Trophoblast cell (in vitro differentiated cells and primary cell): ENCODE measurements around the gene TMPRSS6.

ENCODE experiments used
- DNase-seq, 2 donors: peaks; one replicate each; pipeline ENCODE4 v3.0.0-alpha.2; 2016
- H2AFZ ChIP-seq: 2 replicates; pipeline ENCODE4 v1.6.1; 2013; ENCODE audit warnings: low read length, moderate library complexity, mild to moderate bottlenecking; ENCODE audit not compliant: insufficient read depth, poor library complexity
- H2AK5ac ChIP-seq: 2 replicates; pipeline ENCODE4 v1.6.1; 2013; ENCODE audit warnings: mild to moderate bottlenecking, low read length
- H2BK120ac ChIP-seq: 2 replicates; pipeline ENCODE4 v1.6.1; 2013; ENCODE audit warnings: low read length, mild to moderate bottlenecking, moderate library complexity; ENCODE audit not compliant: insufficient read depth, poor library complexity
- H2BK12ac ChIP-seq: 2 replicates; pipeline ENCODE4 v1.6.1; 2013; ENCODE audit warnings: mild to moderate bottlenecking, low read length, moderate library complexity
- H2BK5ac ChIP-seq: 2 replicates; pipeline ENCODE4 v1.6.1; 2013; ENCODE audit warnings: low read length, low read depth, moderate library complexity, mild to moderate bottlenecking; ENCODE audit not compliant: poor library complexity
- H3K14ac ChIP-seq: 2 replicates; pipeline ENCODE4 v1.6.1; 2013; ENCODE audit warnings: mild to moderate bottlenecking, low read length
- H3K18ac ChIP-seq: 2 replicates; pipeline ENCODE4 v1.6.1; 2013; ENCODE audit warnings: mild to moderate bottlenecking, low read length
- H3K23ac ChIP-seq: 2 replicates; pipeline ENCODE4 v1.6.1; 2013; ENCODE audit warnings: low read length
- H3K27ac ChIP-seq: 2 replicates; pipeline ENCODE4 v1.5.1; 2013; ENCODE audit warnings: low read depth, mild to moderate bottlenecking, inconsistent platforms, low read length, moderate library complexity
- H3K27me3 ChIP-seq: 2 replicates; pipeline ENCODE4 v1.6.1; 2013; ENCODE audit warnings: inconsistent platforms, mild to moderate bottlenecking, low read length, moderate library complexity; ENCODE audit not compliant: insufficient read depth
- H3K36me3 ChIP-seq, 2 experiments: 1 replicate in 1 of 2; 2 replicates in 1 of 2; pipeline ENCODE4 v1.6.1; 2013; ENCODE audit warnings: low read length in 2 of 2, mild to moderate bottlenecking in 2 of 2, moderate library complexity in 1 of 2; ENCODE audit not compliant: insufficient read depth in 2 of 2, control insufficient read depth in 1 of 2
- H3K4ac ChIP-seq: 2 replicates; pipeline ENCODE4 v1.6.1; 2013; ENCODE audit warnings: low read depth, mild to moderate bottlenecking, low read length, moderate library complexity
- H3K4me1 ChIP-seq, 2 experiments: 1 replicate in 1 of 2; 2 replicates in 1 of 2; pipeline ENCODE4 v1.6.1; 2013; ENCODE audit warnings: low read length in 2 of 2, mild to moderate bottlenecking in 2 of 2, moderate library complexity in 1 of 2; ENCODE audit not compliant: insufficient read depth in 2 of 2, control insufficient read depth in 1 of 2
- H3K4me2 ChIP-seq: 2 replicates; pipeline ENCODE4 v1.6.1; 2013; ENCODE audit warnings: inconsistent platforms, mild to moderate bottlenecking, low read length, moderate library complexity
- H3K4me3 ChIP-seq: 2 replicates; pipeline ENCODE4 v1.5.1; 2013; ENCODE audit warnings: mild to moderate bottlenecking, low read depth, low read length, inconsistent platforms
- H3K79me1 ChIP-seq: one replicate; pipeline ENCODE4 v1.6.1; 2013; ENCODE audit warnings: low read length
- H3K79me2 ChIP-seq: 2 replicates; pipeline ENCODE4 v1.6.1; 2013; ENCODE audit warnings: low read length, mild to moderate bottlenecking; ENCODE audit not compliant: control insufficient read depth, insufficient read depth, poor library complexity
- H3K9ac ChIP-seq: 2 replicates; pipeline ENCODE4 v1.6.1; 2013; ENCODE audit warnings: mild to moderate bottlenecking, low read length
- H3K9me3 ChIP-seq: 2 replicates; pipeline ENCODE4 v1.6.1; 2013; ENCODE audit warnings: low read depth, mild to moderate bottlenecking, control low read depth, inconsistent platforms, low read length; ENCODE audit not compliant: insufficient read depth
- H4K12ac ChIP-seq: 2 replicates; pipeline ENCODE4 v1.6.1; 2013; ENCODE audit warnings: low read depth, mild to moderate bottlenecking, low read length, moderate library complexity
- H4K8ac ChIP-seq: 2 replicates; pipeline ENCODE4 v1.6.1; 2013; ENCODE audit warnings: low read depth, mild to moderate bottlenecking, low read length, moderate library complexity
- H4K91ac ChIP-seq: one replicate; pipeline ENCODE4 v1.6.1; 2013; ENCODE audit warnings: low read depth, mild to moderate bottlenecking, low read length, moderate library complexity
- WGBS: extraction: QIAGEN DNeasy Blood & Tissue Kit; methylation state at CpG from one replicate; pipeline ENCODE4 v1.1.7; 2013; ENCODE audit warnings: missing lambda C conversion rate; ENCODE audit not compliant: insufficient read length, insufficient coverage; ENCODE audit errors: extremely low coverage; 5-methylcytosine and 5-hydroxymethylcytosine counted together

The TMPRSS6 gene

DNA sequence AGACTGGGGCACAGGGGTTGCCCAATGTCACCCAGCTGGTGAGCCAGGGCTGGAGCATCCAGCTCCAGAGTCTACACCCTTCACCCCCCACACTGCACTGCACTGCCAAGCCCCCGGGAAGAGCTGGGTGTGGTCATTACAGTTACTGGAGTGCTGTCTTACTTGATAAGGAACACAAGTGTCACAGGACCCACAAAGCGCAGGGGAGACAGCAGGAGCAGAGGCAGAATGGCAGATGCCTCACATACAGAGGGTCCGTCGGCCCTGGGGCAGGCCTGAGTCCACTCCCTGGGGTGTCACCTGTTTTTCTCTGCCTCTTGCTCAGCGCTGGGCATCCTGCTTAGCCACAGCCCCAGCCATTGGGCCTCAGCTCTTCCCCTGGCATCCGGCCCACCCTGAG lies 32.5 kb upstream of the TMPRSS6 start:
- WGBS, result no CpG with 5 or more reads among the region's 6 CpGs
- no peak overlapping the region for H2BK120ac ChIP-seq
- no peak overlapping the region for H4K91ac ChIP-seq
- H3K9me3 ChIP-seq, result peaks cover 1% of the 10 kb centered on the region
- no peak overlapping the region for H2BK12ac ChIP-seq
- H3K36me3 ChIP-seq, result no peaks in the 10 kb centered on the region
- H3K4me3 ChIP-seq, result no peak overlapping the region
- no peak overlapping the region for H3K4ac ChIP-seq
- no peak overlapping the region for H2AK5ac ChIP-seq
- no peak overlapping the region for H3K23ac ChIP-seq
- H3K79me1 ChIP-seq, result no peaks in the 10 kb centered on the region
- no peak overlapping the region for H3K4me2 ChIP-seq
- no peaks in the 10 kb centered on the region for H3K79me2 ChIP-seq
- DNase-seq, result no peak
- no peak overlapping the region for H4K12ac ChIP-seq
- H3K18ac ChIP-seq, result no peak overlapping the region
- no peak overlapping the region for H2AFZ ChIP-seq
- H3K9ac ChIP-seq, result no peak overlapping the region
- H3K27ac ChIP-seq, result no peak overlapping the region
- no peaks in the 10 kb centered on the region for H3K27me3 ChIP-seq
- no peak overlapping the region for H3K14ac ChIP-seq
- H2BK5ac ChIP-seq, result no peak overlapping the region
- H3K4me1 ChIP-seq, result peaks cover 0 to 2% of the 10 kb centered on the region in 2 experiments
- no peak overlapping the region for H4K8ac ChIP-seq

DNA sequence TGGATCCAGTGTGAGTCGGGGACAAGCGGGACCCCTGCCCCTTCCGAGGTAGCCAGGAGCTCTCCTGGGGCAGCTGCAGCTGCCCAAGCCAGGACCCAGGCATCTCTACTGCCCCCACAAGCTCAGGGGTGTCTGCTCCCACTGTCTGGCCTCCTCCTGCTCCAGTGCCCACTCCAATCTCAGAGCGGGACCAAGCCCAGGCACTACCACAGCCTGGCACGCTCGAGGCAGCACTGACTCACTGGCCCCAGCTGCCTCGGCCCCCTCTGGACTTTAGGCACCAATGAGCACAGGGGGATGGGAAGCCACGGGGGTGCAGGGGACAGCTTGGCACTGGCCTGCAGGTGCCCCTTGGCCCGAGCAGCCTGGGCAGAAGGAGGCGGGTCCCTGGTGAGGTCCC lies 32.0 kb upstream of the TMPRSS6 start:
- H2AK5ac ChIP-seq, result no peak overlapping the region
- H4K12ac ChIP-seq, result no peak overlapping the region

DNA sequence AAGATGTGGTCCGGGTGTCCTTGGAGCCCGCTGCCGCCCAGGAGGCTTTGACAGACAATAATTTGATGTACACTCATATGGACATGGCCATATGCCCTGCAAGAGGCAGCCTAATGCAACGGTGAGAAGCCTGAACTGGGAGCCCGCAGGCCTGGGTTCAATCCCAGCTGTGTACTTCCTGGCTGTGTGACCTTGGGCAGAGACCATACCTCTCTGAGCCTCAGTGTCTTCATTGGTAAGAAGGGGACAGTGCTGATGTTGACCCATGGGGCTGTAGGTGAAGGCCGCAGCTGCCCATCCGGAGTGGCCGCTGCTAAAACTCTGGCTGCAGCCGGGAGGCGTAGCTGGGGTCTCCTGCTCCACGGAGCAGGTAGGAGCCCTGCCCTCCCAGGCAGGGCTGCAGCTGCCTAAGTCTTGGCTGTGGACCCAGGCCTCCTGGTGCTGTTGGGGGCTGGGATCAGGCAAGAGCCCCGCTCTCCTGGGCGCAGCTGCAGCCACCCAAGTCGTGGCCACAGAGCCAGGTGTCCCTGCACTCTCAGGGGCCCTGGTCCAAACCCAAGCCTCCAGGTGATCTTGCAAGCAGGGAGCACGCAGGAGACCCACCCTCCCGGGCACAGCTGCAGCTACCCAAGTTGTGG lies 31.3 kb upstream of the TMPRSS6 start:
- Histone ChIP-seq H2AFZ (no peak overlapping the region), H3K27ac (no peak overlapping the region), H4K91ac (no peak overlapping the region), H3K23ac (no peak overlapping the region), H2AK5ac (no peak overlapping the region), H3K27me3 (no peaks in the 10 kb centered on the region), H3K79me1 (no peaks in the 10 kb centered on the region), H4K12ac (no peak overlapping the region), H3K79me2 (no peaks in the 10 kb centered on the region), H3K9ac (no peak overlapping the region), H3K18ac (no peak overlapping the region), H2BK12ac (no peak overlapping the region), H2BK5ac (no peak overlapping the region), H4K8ac (no peak overlapping the region), H2BK120ac (no peak overlapping the region), H3K4me2 (no peak overlapping the region), H3K4me1 (no peaks in the 10 kb centered on the region), H3K4ac (no peak overlapping the region), H3K36me3 (no peaks in the 10 kb centered on the region), H3K9me3 (no peaks in the 10 kb centered on the region), H3K4me3 (no peak overlapping the region), H3K14ac (no peak overlapping the region)
- DNase-seq, result no peak
- WGBS, result no CpG with 5 or more reads among the region's 16 CpGs

More for the DNA sequence above, 32.0 kb upstream of the TMPRSS6 start:
- H3K9ac ChIP-seq, result no peak overlapping the region
- no peak overlapping the region for H3K27ac ChIP-seq
- no peak overlapping the region for H4K91ac ChIP-seq
- no peak overlapping the region for H2BK5ac ChIP-seq
- no peak overlapping the region for H3K23ac ChIP-seq
- peaks cover 0 to 2% of the 10 kb centered on the region in 2 experiments for H3K4me1 ChIP-seq
- H2BK120ac ChIP-seq, result no peak overlapping the region
- H3K27me3 ChIP-seq, result no peaks in the 10 kb centered on the region
- no peak overlapping the region for H3K4me2 ChIP-seq
- no peak overlapping the region for H3K4ac ChIP-seq
- peaks cover 1% of the 10 kb centered on the region for H3K9me3 ChIP-seq
- no peak for DNase-seq
- H3K79me2 ChIP-seq, result no peaks in the 10 kb centered on the region
- no peak overlapping the region for H3K18ac ChIP-seq
- no peak overlapping the region for H3K4me3 ChIP-seq
- no CpG with 5 or more reads among the region's 10 CpGs for WGBS
- H2AFZ ChIP-seq, result no peak overlapping the region
- no peak overlapping the region for H4K8ac ChIP-seq
- H3K36me3 ChIP-seq, result no peaks in the 10 kb centered on the region
- no peaks in the 10 kb centered on the region for H3K79me1 ChIP-seq
- H3K14ac ChIP-seq, result no peak overlapping the region
- no peak overlapping the region for H2BK12ac ChIP-seq

DNA sequence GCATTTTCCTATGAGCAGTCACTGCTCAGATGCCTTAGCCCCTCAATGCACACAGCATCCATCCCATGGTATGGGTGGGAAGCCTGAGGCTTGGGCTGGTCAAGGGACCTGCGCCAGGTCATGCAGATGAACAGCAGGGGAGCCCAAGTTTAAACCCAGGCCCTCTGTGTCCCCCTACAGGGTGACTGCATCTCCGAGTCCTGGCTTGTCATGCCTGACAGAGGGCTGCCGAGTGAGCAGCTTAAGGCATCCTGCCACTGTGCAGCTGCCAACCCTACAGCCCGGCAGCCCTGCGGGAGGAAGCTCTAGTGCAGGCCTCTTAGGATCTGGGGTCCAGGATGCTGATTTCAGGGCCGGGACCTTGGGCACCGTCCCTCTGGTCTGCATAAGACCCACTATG lies 30.2 kb upstream of the TMPRSS6 start:
- no peak overlapping the region for H3K27ac ChIP-seq
- H2AFZ ChIP-seq, result no peak overlapping the region
- H3K9ac ChIP-seq, result no peak overlapping the region
- WGBS, result no CpG with 5 or more reads among the region's 7 CpGs
- H3K4me1 ChIP-seq, result no peaks in the 10 kb centered on the region
- no peak overlapping the region for H2BK12ac ChIP-seq
- H3K18ac ChIP-seq, result no peak overlapping the region
- H2BK5ac ChIP-seq, result no peak overlapping the region
- no peaks in the 10 kb centered on the region for H3K27me3 ChIP-seq
- no peak overlapping the region for H2AK5ac ChIP-seq
- H3K36me3 ChIP-seq, result peaks cover 0 to 3% of the 10 kb centered on the region in 2 experiments
- H3K23ac ChIP-seq, result no peak overlapping the region
- no peaks in the 10 kb centered on the region for H3K79me1 ChIP-seq
- no peak overlapping the region for H3K4me2 ChIP-seq
- no peak overlapping the region for H3K4me3 ChIP-seq
- H2BK120ac ChIP-seq, result no peak overlapping the region
- no peak overlapping the region for H4K8ac ChIP-seq
- H4K12ac ChIP-seq, result no peak overlapping the region
- DNase-seq, result no peak
- H4K91ac ChIP-seq, result no peak overlapping the region
- no peak overlapping the region for H3K14ac ChIP-seq
- no peaks in the 10 kb centered on the region for H3K9me3 ChIP-seq
- no peak overlapping the region for H3K4ac ChIP-seq
- no peaks in the 10 kb centered on the region for H3K79me2 ChIP-seq
